ENCODE data around the gene ZNF385D.

Gene ZNF385D, protein sequence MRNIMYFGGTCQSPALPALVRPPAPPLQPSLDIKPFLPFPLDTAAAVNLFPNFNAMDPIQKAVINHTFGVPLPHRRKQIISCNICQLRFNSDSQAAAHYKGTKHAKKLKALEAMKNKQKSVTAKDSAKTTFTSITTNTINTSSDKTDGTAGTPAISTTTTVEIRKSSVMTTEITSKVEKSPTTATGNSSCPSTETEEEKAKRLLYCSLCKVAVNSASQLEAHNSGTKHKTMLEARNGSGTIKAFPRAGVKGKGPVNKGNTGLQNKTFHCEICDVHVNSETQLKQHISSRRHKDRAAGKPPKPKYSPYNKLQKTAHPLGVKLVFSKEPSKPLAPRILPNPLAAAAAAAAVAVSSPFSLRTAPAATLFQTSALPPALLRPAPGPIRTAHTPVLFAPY

DNA sequence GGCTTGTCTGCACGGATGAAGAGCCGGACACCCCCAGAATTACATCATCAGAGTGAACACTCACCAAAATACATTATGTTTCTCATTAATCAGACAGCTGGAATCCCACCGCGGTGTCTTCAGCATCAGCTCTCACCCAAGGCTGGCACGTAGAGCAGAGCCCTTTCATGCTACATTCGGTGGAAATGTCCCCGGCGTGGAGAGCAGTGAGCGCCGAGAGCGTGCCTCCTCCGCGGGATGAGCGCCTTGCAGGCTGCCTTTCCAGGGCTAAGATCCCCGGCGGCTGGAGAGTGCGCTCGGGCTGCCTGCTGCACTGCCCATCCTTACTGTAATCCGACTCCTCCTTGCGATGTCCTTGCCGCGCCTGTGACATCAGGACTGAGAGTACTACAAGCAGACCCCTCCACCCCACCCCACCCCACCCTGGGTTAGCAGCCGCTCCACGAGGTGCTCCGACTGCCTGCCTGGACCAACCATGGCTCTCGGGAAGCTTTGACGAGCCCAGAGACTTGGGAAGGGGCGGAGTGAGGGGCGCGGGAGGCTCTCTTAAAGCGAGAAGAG lies at the start of gene ZNF385D:
Gene ZNF385D, minus strand, starts transcription at position 380 of the 561 bp plus-strand sequence. Its CDS starts 294 bp downstream, at position 86.
- DNase-seq (ENCODE audit: low read depth in 2 of 2): no peak

DNA sequence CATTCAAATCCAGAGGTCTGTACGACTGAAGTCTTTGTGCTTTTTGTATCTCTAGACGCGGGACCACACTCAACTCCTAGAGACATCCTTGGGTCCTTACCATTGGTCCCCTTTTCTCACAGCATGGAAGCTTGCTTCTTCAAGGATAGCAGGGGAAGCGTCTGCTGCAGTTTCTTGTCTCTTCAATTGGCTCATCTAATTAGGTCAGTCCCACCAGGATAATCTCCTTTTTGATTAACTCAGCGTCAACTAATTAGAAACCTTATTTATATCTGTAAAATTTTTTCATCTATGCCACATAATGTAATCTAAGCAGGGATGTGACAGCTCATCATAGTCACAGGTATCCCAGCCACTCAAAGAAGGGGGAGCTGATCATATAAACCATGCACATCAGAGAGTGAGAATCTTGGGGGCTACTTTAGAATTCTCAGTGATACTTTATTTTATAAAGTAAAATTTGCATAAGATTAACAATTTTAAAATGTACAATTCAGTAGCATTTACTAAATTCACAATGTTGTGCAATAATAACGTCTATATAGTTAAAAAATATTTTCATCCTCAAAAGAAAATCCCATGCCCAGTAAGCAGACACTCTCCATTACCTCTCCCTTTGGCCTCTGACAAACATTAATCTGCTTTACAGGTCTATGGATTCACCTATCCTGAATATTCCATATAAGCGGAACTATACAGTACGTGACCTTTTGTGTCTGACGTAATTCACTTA lies 47.5 kb upstream of the ZNF385D start:
- no peak for DNase-seq (ENCODE audit: low read depth in 2 of 2)

DNA sequence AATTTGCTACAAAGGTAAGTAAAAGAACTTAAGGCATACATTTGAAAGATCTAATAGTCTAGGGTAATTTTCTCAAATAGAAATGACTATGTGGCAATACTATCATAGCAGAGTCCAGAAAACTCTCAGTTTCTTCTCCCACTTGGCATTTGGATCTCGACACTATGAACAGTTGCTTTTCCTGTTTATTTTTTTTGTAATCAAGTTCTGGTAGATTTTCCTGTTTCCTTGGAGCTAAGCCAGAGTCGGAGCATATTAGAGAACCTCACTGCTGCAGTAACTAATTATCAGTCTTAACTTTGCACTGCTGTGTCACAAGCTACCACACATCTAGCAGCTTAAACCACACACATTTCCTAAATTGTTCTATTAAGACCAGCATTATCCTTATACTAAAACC lies 44.9 kb upstream of the ZNF385D start:
- DNase-seq (ENCODE audit: low read depth in 2 of 2): no peak

DNA sequence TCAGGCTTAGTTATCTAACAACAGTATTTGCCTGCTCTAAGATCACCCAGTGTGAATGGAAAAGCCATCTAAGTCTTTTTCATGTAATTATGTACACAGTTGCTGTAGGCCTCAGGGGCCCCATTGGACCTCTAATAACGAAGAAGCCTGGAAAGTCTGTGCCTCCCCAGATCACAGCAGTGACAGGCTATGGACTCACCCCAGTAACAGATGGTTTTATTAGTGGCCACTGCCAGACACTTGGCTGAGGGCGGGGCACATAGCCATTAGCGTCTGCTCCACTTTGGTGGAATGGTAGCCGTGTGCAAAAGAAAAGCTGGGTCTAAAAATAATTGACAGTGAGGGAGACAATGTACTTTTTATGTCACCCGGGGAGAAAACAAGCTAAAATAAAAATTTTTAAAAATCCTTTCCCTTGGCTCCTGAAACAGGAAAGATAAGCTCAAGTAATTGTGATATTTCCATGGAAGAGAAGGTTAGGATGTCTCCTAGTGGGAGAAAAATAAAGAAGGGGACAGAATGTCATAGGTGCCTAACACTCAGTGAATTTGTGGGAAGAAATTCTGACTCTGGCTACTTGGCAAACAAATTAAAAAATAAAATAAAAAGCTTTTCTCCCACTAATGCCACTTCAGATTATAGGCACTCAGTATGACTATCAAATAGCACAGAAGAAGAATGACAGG lies 44.3 kb upstream of the ZNF385D start:
- no peak for DNase-seq (ENCODE audit: low read depth in 2 of 2)

DNA sequence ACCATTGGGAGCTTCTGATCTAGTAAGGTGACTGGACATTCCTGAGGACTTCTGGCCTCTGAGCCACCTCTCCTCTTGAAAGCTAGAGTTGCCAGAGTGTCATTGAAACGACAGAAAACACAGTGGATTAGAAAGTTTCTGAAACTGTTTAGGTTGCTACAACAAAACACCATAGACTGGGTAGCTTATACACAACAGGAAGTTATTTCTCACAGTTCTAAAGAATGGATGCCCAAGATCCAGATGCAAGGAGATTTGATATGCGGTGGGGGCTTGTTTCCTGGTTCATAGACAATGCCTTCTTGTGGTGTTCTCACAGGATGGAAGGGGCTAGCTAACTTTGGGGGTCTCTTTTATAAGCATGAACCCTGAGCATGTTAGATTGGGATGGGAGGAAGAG lies 43.3 kb upstream of the ZNF385D start:
- no peak for DNase-seq (ENCODE audit: low read depth in 2 of 2)

DNA sequence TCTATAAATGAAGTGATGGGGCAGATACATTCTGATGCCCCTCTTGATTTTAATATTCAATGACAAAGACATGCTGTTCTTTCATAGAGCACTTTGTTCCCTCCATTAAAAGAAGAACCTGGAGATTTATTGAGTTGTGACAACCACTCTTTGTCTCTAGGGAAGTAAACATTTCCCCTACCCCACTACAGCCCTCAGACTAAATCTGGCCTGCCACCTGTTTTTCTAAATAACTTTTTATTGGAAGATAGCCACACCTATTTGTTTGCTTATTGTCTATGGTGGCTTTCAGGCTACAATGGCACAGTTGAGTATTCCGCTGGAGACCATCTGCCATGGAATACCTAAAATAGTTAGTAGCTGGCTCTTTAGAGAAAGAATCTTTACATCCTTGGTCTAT lies 41.2 kb upstream of the ZNF385D start:
- no peak for DNase-seq (ENCODE audit: low read depth in 2 of 2)

DNA sequence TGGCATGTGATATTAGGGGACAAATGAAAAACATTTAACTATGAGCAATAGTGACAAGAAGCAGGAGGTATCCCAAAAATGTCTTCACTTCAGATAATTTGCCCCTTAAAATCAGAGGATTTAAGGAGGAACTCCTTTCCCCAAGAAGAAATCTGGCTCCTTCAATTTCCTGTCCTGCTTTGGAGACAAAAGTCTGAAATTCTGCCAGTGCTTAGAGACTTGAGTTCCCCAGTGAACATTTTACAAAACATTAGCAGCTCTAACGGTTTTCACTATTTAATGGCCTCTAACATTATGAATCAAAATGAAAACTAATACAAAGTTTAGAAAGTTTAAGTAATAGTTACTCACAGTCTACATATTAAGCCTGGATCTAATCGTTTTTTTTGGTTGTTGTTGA lies 40.3 kb upstream of the ZNF385D start:
- DNase-seq (ENCODE audit: low read depth in 2 of 2): no peak

DNA sequence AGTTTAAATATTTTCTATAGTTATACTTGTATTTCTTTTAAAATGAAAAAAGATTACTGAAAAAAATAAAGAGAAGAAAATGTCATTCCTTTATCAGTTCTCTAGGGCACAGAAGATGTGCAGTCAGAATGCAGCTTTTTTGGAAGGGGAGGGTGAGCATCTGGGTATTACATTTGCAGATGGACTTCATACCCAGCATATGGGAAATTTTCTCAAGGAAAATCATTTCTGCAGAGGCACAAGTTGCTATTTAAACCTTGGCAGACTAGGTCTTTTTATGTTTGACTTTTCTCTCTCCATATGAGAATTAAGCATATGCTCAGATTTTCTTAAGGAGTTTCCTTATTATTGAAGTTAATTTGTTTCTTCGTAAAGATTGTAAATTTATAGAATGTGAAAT lies 39.5 kb upstream of the ZNF385D start:
- no peak for DNase-seq (ENCODE audit: low read depth in 2 of 2)

DNA sequence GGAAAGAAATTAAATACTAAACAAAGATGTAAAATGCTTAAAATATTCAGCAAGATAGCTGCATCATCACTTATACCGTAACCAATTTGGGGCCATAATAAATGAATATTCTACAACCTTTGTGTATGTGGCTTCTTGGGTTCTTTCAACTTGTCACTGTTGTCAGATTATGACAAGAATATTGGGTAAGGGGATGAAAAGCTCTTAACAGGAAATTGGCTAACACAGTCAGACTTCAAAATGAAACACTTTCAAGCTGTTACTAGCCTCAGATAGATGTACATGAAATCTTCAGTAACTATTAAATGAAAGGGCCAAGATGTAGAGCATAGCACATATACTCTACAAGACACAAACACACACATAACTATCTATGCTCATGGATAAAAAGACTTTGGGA lies 38.7 kb upstream of the ZNF385D start:
- DNase-seq (ENCODE audit: low read depth in 2 of 2): no peak

DNA sequence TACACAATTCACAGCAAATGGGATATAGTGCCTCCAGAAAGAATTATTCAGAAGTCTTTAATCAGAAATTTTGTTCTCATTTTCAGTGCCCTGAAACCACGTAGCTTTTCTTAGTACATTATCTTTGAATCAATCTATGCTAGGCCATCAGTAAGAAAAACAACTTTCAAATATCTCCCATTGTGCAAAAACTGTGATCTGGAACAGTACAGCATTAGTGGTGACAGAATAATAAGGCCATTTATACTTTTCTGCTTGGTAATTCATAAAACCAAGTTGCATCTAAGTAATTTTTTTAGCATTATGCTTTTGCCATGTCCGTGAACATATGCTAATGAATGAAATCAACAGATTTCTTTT lies 35.4 kb upstream of the ZNF385D start:
- DNase-seq (ENCODE audit: low read depth in 2 of 2): no peak

DNA sequence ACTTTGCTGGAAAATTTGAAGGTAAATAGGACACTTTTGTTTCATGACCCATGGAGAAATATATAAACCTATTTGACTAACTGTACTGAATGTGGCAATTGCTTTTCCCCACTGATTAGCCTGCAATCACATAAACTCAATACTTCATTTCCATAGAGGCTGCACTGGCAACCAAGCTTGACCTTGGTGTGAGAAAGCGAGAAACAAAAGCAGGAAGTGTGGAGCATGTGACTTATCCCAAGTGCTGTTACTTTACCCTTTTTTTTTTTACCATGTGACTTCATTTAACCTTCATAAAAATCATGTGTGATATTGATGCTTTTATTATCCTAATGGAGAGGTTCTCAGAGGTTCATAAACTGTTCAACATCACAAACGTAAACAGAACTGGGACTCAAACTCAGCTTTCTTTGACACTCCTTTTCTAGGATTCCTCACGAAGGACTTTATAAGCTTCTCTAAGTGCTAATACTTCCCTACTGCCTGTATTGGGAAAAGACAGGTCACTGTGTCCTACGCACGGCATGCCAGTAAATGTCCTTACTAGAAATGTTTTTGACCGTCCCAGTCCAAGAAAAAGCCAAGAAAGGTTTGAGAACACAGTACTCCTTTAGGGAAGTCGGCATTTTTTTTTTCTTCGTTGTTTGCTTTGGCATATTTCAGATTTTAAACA lies 34.9 kb upstream of the ZNF385D start:
- DNase-seq (ENCODE audit: low read depth in 2 of 2): no peak

DNA sequence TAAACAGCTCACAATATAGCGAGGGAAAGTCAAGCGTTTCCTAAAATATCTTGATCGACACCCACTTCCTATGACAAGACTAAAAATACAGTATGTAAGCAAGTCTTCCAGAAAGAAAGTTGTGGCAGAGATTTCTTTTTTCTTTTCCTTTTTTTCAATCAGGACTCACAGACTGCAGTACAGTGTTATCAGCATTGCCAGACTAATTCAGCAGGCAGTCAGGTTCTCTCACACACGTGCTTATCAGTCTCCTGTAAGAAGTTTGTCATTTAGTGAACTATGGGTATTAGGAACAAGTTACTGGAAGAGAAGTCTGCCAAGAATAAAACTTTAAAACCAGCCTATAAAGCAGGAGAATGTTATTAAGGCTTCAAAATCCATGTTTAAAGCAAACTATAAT lies 32.8 kb upstream of the ZNF385D start:
- no peak for DNase-seq (ENCODE audit: low read depth in 2 of 2)

DNA sequence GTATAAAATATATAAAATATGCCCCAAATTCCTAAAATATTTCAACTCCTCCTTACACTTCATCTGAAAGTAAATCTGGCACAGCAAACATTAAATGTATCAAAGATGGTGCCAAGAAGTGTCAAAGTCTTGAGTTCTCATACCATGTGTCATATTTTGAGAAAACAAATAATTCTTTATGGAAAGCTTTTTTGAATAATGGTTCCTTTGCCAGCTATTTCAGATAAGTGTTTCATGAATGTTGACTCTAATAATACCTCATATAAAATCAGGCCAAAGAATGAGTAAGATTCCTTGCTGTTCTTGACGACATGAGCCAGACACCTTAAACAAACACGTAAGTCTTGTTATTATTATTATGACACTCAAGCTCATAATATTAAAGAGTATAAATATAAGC lies 30.3 kb upstream of the ZNF385D start:
- no peak for DNase-seq (ENCODE audit: low read depth in 2 of 2)

DNA sequence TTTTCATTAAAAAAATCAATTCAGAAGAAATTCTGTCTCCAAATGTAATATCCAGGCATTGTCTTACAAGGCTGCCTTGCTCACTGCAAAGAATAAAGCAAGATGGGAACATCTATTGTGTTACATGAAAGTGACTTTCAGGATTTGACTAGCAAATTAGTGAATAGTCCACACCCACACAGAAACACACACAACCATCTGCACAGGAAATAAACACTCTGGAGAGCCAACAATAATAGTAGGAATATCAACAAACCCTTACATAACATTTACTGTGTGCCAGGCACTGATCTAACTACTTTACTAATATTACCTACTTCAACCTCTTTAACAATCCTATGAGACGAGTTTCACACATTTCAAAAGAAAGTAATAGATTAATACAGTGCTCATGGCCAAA lies 28.9 kb upstream of the ZNF385D start:
- no peak for DNase-seq (ENCODE audit: low read depth in 2 of 2)

DNA sequence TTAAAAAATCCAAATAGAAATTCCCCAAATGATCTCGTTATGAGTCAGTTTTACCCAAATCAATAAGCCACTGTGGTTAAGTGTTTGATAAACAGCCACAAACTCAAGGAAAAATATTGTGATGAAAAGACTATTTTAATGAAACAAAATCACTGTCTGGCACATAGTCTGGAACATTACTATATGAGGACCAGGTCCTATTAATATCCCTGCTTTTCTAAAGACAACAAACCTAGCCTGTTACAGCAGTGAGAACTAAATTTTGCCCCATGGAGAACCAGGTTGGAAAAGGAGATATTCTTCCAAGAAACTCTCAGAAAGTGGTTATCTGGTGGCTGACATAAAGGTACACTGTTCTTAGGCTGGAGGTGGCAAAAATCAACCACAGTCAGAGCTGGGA lies 27.7 kb upstream of the ZNF385D start:
- DNase-seq (ENCODE audit: low read depth in 2 of 2): no peak

DNA sequence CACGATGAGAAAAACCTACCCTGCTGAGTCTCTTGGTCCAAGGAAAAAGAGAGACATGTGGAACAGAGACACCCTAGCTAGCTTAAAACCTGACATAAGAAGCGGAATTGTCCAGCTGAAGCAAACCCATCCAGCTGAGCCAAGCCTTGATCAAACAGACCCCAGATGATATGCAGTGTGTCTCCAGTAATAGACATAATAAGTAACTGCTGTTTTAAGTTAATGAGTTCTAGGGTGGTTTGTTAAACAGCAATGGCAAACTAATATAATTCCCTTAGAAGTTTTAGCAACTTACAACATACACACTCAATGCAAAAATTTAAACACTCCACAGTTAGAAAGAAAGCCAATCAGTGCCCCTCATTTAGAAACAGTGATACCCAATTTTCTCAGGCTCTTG lies 26.8 kb upstream of the ZNF385D start:
- DNase-seq (ENCODE audit: low read depth in 2 of 2): no peak

DNA sequence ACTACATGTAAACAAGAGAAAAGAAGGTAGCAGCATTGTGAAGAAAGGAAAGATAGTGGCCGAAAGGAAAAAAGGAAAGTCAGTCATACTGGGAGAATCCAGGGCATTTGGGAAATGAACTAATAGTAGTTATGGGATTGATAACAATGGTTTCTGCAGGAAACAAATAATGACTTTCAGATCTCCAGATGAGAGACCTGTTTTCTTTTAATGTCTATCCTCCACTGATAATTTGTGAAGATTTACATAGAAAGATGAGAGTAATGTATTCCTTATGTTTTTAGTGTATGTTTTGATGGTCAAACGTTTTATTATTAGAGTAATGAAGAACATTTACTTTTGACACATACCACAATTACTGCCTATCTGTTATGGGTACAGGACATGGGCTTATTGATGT lies 15.0 kb upstream of the ZNF385D start:
- no peak for DNase-seq (ENCODE audit: low read depth in 2 of 2)

DNA sequence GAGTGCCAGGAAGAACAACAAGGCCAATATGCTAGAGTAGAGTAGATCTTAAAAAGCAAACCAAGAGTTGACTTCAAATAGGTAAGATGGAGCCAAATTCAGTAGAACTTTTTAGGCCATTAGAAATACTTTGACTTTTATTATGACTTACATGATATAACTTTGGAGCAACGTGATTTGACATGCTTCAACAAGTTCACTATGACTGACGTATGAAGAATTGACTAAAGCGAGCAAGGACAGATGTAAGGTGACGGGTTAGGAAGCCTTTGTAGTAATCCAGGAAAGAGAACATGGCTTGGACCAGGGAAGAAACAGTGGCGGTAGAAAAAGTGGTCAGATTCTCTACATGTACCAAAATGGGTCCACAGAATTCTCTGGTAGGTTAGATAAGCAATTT lies 4.9 kb upstream of the ZNF385D start:
- DNase-seq (ENCODE audit: low read depth in 2 of 2): no peak

DNA sequence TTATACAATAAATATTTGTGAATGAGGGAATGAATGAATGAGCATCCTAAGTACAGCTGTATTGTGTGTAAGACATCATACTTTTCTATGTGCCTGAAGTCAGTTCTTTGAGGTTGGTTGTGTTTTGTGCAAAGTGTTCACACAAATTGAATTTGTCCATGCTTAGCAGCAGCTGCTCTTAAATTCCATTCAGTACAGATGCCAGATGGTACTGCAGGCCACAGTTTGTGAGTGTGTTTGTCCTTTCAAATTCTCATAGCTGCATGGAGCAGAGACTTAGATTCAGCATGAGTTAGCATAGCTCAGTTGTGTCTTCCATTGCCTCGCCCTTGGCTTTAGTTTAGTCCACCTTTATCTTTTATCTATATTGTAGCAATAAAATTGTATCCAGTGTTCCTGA lies 3.8 kb upstream of the ZNF385D start:
- DNase-seq (ENCODE audit: low read depth in 2 of 2): no peak

DNA sequence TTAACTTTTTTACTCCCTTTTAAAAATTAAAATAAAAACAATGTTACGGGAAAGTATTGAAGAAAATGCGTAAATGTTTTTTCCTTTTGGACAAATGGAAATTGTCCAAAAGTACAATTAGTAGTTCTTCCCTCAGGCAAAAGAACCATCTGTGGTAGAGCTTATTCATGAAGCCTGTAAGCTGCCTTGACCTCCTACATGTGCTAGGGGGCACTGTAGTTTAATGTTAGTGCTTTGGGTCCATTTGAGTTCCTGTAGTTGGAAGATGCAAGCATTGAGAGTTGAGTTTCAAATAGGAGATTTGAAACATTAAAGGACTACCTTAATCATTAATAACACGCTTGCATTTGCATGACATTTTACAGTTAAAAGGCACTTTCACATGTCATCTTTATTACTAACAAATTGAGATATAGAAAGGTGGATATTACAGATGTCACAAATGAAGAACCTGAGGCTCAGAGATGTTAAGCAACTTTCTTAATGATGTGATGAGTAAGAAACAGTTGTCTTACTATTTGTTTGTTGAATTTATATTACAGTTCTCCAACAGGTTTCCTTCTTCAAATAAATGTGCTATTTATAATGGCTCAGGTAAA lies 1.8 kb upstream of the ZNF385D start:
- DNase-seq (ENCODE audit: low read depth in 2 of 2): no peak

DNA sequence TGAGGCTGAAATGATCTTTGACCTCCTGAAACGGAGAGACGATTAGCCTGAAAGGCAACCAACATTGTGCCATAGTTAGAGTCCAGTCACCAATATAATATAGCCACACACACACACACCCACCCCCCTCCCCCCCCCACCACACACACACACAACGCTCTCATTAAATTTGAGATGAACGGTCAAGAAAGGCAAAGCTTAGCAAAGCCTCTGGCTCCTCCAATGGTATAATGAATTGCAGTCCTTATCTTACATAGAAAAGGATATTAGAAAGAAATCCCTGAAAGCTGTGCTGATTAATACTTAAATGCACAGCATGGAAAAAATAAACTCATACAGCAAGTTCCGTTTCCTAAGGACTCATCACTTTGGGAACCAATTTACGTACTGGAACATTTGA lies 876 bp upstream of the ZNF385D start:
- no peak for DNase-seq (ENCODE audit: low read depth in 2 of 2)

Data from stimulated activated CD4-positive, alpha-beta T cell treated with anti-CD3 and anti-CD28 coated beads, Interleukin-15, amount 100 ng/mL, for 48 hours (primary cell).